ENCODE data around the gene LMF1. TPM values are rescaled to one million over a fixed set of nuclear protein-coding genes. Genes with fewer than 3 reads are reported as not detected.

LMF1 gene
- total and polyA plus RNA-seq, 9 of the 15 experiments (the other 6 are each of a cell fraction or from before 2014, with no cell fraction given): 0.11 to 1.6 (median 0.55) TPM; not detected in 1

DNA sequence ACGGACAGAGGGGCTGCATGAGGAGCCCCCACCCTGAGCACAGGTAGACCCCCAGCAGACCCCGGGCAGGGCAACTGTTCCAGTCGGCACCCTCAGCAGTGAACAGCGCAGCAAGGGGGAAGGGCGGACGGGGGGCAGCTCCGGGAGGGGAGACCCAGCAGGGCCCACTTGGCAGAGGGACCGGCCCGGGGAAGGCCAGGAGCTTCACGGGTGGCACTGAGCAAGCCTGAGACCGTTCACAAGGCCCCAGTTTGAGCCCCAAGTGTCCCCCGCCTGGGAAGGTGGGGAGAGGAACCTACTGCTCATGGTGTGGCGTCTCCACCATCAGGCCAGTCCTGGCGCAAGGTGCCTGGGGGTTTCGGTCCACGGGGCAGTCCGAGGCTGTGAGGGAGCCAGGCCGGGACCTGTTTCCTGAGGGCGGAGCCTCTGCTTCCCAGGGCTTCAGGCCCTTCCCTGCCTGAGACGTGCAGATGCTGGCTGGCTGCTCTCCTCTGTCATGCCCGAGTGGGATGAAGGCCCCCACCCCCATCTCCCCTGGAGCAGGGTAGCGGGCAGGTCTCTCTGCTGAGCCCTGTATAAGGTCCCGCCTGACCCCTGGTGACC, 115.9 kb downstream of the LMF1 start (continued):
- no peak for TF ChIP-seq TRIM28 (IDR thresholded peaks at IDR 0.05)
- TF ChIP-seq ZNF232 (CRISPR knock-in tag; IDR thresholded peaks at IDR 0.05): no peak
- TF ChIP-seq NUFIP1 (IDR thresholded peaks at IDR 0.05; ENCODE audit: partially characterized antibody): no peak
- no peak for TF ChIP-seq POLR3G (IDR thresholded peaks at IDR 0.05; ENCODE audit: extremely low read depth, insufficient read length, insufficient replicate concordance)
- no peak for TF ChIP-seq DDX20 (tag; IDR thresholded peaks at IDR 0.05; ENCODE audit: low read depth)
- TF ChIP-seq NCOR1 (IDR thresholded peaks at IDR 0.05): no peak
- no peak for TF ChIP-seq SMAD3 (CRISPR knock-in tag; conservative IDR thresholded peaks at IDR 0.05)

GRCh38 chr16:853981-854807, 116.6 kb downstream of the LMF1 start:
- peaks cover 22 to 60% of the 10 kb centered on the region in 2 experiments; a peak in 4 of 5 replicates for H3K27me3 ChIP-seq (ENCODE audit: control insufficient read depth in 2 of 2, insufficient read depth in 2 of 2, low read length in 2 of 2)
- H3K4me1 ChIP-seq (replicated peaks in 1 of 2; ENCODE audit: control insufficient read depth in 2 of 2, insufficient read depth in 2 of 2, low read length in 2 of 2): no peaks in the 10 kb centered on the region; a peak in 1 of 5 replicates
- intact Hi-C loops (cut with micrococcal nuclease) (no loop called here), in situ Hi-C loops (cut with MboI) (no loop called here)
- no peak overlapping the region for H3K27ac ChIP-seq (ENCODE audit: extremely low read depth, low read depth, low read length)
- H3K4me3 ChIP-seq: no peak overlapping the region
- no peak overlapping the region for H3K4me2 ChIP-seq (ENCODE audit: insufficient read depth, low read length)
- ChIA-PET CTCF (ENCODE audit: low intra/inter-chr PET ratio) (no interaction called here), POLR2A (no interaction called here)
- no peaks in the 10 kb centered on the region for H3K9me1 ChIP-seq (ENCODE audit: control insufficient read depth, insufficient read depth, low read length)
- H2AFZ ChIP-seq (ENCODE audit: low read depth, low read length): no peak overlapping the region
- H4K20me1 ChIP-seq (replicated peaks; ENCODE audit: control insufficient read depth, insufficient read depth, low read length): no peaks in the 10 kb centered on the region
- BruUV-seq (replicated peaks): no TSS peak
- H3K36me3 ChIP-seq (ENCODE audit: control insufficient read depth, insufficient read depth, low read length): no peaks in the 10 kb centered on the region
- ATAC-seq (no peak), FAIRE-seq (no peak), DNase-seq (ENCODE audit: extremely low read depth in 1 of 4, low spot score in 3 of 4) (no peak)
- H3K9ac ChIP-seq (ENCODE audit: insufficient read depth in 1 of 2, low read depth in 2 of 2, low read length in 2 of 2): no peak overlapping the region
- H3K9me3 ChIP-seq (replicated peaks; ENCODE audit: control insufficient read depth, insufficient read depth, low read depth, low read length): peaks cover 2% of the 10 kb centered on the region; the same call in 1 of the 2 replicates
- WGBS (ENCODE audit: insufficient coverage, low coverage, missing lambda C conversion rate): 0% methylated on average over 24 of the region's 31 CpGs
- no peaks in the 10 kb centered on the region for H3K79me2 ChIP-seq (ENCODE audit: control insufficient read depth, insufficient read depth, low read length)
- TF ChIP-seq ZBTB40 (IDR thresholded peaks at IDR 0.05) (no peak), ZBTB40 (CRISPR knock-in tag; IDR thresholded peaks at IDR 0.05) (no peak), ZNF57 (CRISPR knock-in tag; IDR thresholded peaks at IDR 0.05) (no peak), ZBTB17 (CRISPR knock-in tag; IDR thresholded peaks at IDR 0.05) (no peak), RAD51 (IDR thresholded peaks at IDR 0.05; ENCODE audit: borderline replicate concordance, low read depth) (no peak)

All from K562 (cell line).